Ectodermal cell (in vitro differentiated cells): ENCODE data around the gene IRX1.

Experiments used
- H3K27ac ChIP-seq: 2 replicates; pipeline ENCODE4 v1.7.0; 2013; ENCODE audit warnings: mild to moderate bottlenecking, low read depth, low read length; ENCODE audit not compliant: insufficient read depth, poor library complexity, severe bottlenecking
- H3K27me3 ChIP-seq: 2 replicates; pipeline ENCODE4 v1.7.0; 2013; ENCODE audit warnings: mild to moderate bottlenecking, low read length; ENCODE audit not compliant: insufficient read depth, control insufficient read depth, poor library complexity, severe bottlenecking
- H3K36me3 ChIP-seq: one replicate; pipeline ENCODE4 v1.7.0; 2013; ENCODE audit warnings: low read length; ENCODE audit not compliant: control insufficient read depth, insufficient read depth
- H3K4me1 ChIP-seq: one replicate; pipeline ENCODE4 v1.7.0; 2013; ENCODE audit warnings: low read length; ENCODE audit not compliant: control insufficient read depth, insufficient read depth
- H3K4me3 ChIP-seq: 2 replicates; pipeline ENCODE4 v1.7.0; 2013; ENCODE audit warnings: low read depth, low read length, control low read depth; ENCODE audit not compliant: insufficient read depth
- H3K9me3 ChIP-seq: 2 replicates; pipeline ENCODE4 v1.7.0; 2013; ENCODE audit warnings: mild to moderate bottlenecking, low read length, moderate library complexity; ENCODE audit not compliant: control insufficient read depth
- WGBS, 2 experiments: methylation state at CpG; one replicate each; pipeline ENCODE4 v1.1.7; 2013; ENCODE audit warnings: missing lambda C conversion rate in 2 of 2; 5-methylcytosine and 5-hydroxymethylcytosine counted together

IRX1 gene

GRCh38 chr5:3601061-3601710 lies 5.6 kb downstream of the IRX1 start:
- 16% methylated on average over 20 of the region's 23 CpGs for WGBS, 2 experiments
- Histone ChIP-seq H3K9me3 (no peaks in the 10 kb centered on the region), H3K4me3 (peak overlapping the region; percentile 90), H3K27ac (no peak overlapping the region), H3K36me3 (peaks cover 4% of the 10 kb centered on the region), H3K4me1 (peaks cover 12% of the 10 kb centered on the region), H3K27me3 (peaks cover 60% of the 10 kb centered on the region)

- Histone ChIP-seq H3K36me3 (peaks cover 4% of the 10 kb centered on the region), H3K27me3 (peaks cover 55% of the 10 kb centered on the region), H3K27ac (no peak overlapping the region), H3K4me1 (peaks cover 15% of the 10 kb centered on the region), H3K9me3 (no peaks in the 10 kb centered on the region), H3K4me3 (peak overlapping the region; percentile 90)
- WGBS, 2 experiments, result 12% methylated on average over 73 of the region's 73 CpGs
These were observed 6.5 kb downstream of the IRX1 start for GRCh38 chr5:3601911-3602782.

GRCh38 chr5:3602785-3603502 lies 7.3 kb downstream of the IRX1 start:
- Histone ChIP-seq H3K27me3 (peaks cover 49% of the 10 kb centered on the region), H3K4me1 (peaks cover 15% of the 10 kb centered on the region), H3K9me3 (no peaks in the 10 kb centered on the region), H3K4me3 (peak overlapping the region; percentile 90), H3K27ac (no peak overlapping the region), H3K36me3 (peaks cover 4% of the 10 kb centered on the region)
- WGBS, 2 experiments, result 19 to 22% methylated on average over 45 of the region's 45 CpGs

GRCh38 chr5:3604501-3604900 lies 8.9 kb downstream of the IRX1 start:
- Histone ChIP-seq H3K27ac (no peak overlapping the region), H3K4me3 (no peak overlapping the region), H3K4me1 (peaks cover 15% of the 10 kb centered on the region), H3K9me3 (no peaks in the 10 kb centered on the region), H3K27me3 (peaks cover 33% of the 10 kb centered on the region), H3K36me3 (peaks cover 7% of the 10 kb centered on the region)
- 93 to 95% methylated on average over 9 of the region's 9 CpGs for WGBS, 2 experiments

- Histone ChIP-seq H3K9me3 (no peaks in the 10 kb centered on the region), H3K27ac (no peak overlapping the region), H3K4me1 (peaks cover 15% of the 10 kb centered on the region), H3K27me3 (peaks cover 24% of the 10 kb centered on the region), H3K36me3 (peaks cover 3% of the 10 kb centered on the region), H3K4me3 (no peak overlapping the region)
- WGBS, 2 experiments, result 87 to 90% methylated on average over 32 of the region's 32 CpGs
These were observed 9.8 kb downstream of the IRX1 start for GRCh38 chr5:3605298-3606010.

- H3K4me1 ChIP-seq, result peaks cover 15% of the 10 kb centered on the region
- peaks cover 3% of the 10 kb centered on the region for H3K36me3 ChIP-seq
- no peaks in the 10 kb centered on the region for H3K9me3 ChIP-seq
- H3K27me3 ChIP-seq, result peaks cover 15% of the 10 kb centered on the region
- 15 to 19% methylated on average over 50 of the region's 50 CpGs for WGBS, 2 experiments
- no peak overlapping the region for H3K27ac ChIP-seq
- peak overlapping the region; percentile 14 for H3K4me3 ChIP-seq
These were observed 10.6 kb downstream of the IRX1 start for GRCh38 chr5:3606121-3606831.

- Histone ChIP-seq H3K4me3 (no peak overlapping the region), H3K9me3 (no peaks in the 10 kb centered on the region), H3K27me3 (peaks cover 2% of the 10 kb centered on the region), H3K36me3 (peaks cover 6% of the 10 kb centered on the region), H3K4me1 (peaks cover 15% of the 10 kb centered on the region), H3K27ac (no peak overlapping the region)
- WGBS, 2 experiments, result 90 to 93% methylated on average over 11 of the region's 11 CpGs
These were observed 12.0 kb downstream of the IRX1 start for GRCh38 chr5:3607541-3608181.

- no peaks in the 10 kb centered on the region for H3K27me3 ChIP-seq
- no peak overlapping the region for H3K27ac ChIP-seq
- 91 to 93% methylated on average over 18 of the region's 18 CpGs for WGBS, 2 experiments
- H3K36me3 ChIP-seq, result peaks cover 10% of the 10 kb centered on the region
- H3K4me3 ChIP-seq, result no peak overlapping the region
- peaks cover 10% of the 10 kb centered on the region for H3K4me1 ChIP-seq
- no peaks in the 10 kb centered on the region for H3K9me3 ChIP-seq
These were observed 13.6 kb downstream of the IRX1 start for GRCh38 chr5:3609120-3609681.

- peaks cover 25% of the 10 kb centered on the region for H3K36me3 ChIP-seq
- H3K4me1 ChIP-seq, result peaks cover 2% of the 10 kb centered on the region
- no peaks in the 10 kb centered on the region for H3K27me3 ChIP-seq
- no peak overlapping the region for H3K4me3 ChIP-seq
- no peaks in the 10 kb centered on the region for H3K9me3 ChIP-seq
- WGBS, 2 experiments, result 90 to 96% methylated on average over 5 of the region's 5 CpGs
- no peak overlapping the region for H3K27ac ChIP-seq
These were observed 17.0 kb downstream of the IRX1 start for GRCh38 chr5:3612591-3613042.
